T47D (cell line): ENCODE results near the gene FOXA3.
A peak's percentile ranks its signal among the peaks of the same experiment; 100 is the strongest.
"Not testable (repeated sequence)": the region's sequence is repeated elsewhere in the genome, so short reads cannot be mapped to it uniquely, and the experiment has no call there.

Experiments
- DNase-seq, 2 experiments: peaks; one replicate each; pipeline versions ENCODE4 v3.0.0 to v3.0.0-alpha.2; 2011 to 2012; ENCODE audit warnings: low read depth in 1 of 2, low spot score in 1 of 2
- JUND ChIP-seq: IDR thresholded peaks from 2 replicates; pipeline ENCODE4 v1.6.1; 2012; ENCODE audit warnings: low read depth
- in situ Hi-C: cut with HindIII; loops from 2 replicates; pipeline ENCODE4 v1.10.0; 2016; ENCODE audit warnings: low sequenced_read_pairs, low pct_unique_long_range_greater_than_20kb

FOXA3 gene

DNA sequence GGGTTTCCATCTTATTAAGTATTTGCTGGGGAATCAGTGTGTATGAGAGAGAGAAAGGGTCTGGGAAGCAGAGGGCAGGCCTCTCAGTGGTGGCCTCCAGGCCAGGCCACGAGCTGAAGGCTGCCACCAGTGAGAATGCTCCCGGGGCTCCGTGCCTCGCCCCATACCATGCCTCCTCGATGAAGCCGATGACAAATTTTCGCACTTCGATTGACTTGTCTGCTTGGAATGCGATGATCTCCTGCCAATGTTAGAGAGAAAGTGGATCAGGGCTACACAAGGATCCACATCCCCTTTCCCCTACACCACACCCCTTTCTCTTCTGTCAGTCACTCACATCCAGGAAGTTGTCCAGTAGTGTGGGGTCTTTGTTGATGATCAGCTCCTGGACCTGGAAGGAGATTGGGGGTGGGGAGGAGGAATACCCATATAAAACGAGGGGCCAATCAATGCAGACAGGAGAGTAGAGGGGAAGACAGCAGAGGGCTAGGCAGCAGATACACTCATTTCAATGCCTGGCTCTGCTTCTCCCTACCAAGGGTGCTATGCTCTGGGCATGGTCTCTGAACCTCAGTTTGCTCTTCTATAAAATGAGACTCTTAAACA, 11.9 kb upstream of the FOXA3 start:
- no peak for TF ChIP-seq JUND
- in situ Hi-C loops = no loop called here

DNA sequence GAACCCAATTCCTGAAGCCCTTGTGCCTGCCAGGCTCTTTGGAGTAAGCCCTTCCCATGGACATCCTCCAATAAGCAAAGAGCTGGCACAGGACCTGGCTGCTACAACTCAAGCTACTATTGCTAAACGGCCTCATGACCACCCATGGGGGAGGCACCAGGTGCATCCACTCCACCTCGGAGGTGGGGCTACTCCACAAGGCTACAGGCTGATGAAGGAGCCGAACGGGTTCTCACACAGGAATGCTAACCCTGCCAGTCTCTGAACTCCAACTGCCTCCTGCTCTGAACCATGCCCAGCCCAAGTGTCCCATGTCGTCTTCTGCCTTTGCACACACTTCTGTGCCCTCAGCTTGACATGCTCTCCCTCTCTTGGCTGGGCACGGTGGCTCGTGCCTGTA, 11.1 kb upstream of the FOXA3 start:
- no peak for TF ChIP-seq JUND
- in situ Hi-C loops = no loop called here
- peak in 1 of 2 experiments; percentile 78 for DNase-seq

More for the DNA sequence above, 11.9 kb upstream of the FOXA3 start:
- DNase-seq = no peak

DNA sequence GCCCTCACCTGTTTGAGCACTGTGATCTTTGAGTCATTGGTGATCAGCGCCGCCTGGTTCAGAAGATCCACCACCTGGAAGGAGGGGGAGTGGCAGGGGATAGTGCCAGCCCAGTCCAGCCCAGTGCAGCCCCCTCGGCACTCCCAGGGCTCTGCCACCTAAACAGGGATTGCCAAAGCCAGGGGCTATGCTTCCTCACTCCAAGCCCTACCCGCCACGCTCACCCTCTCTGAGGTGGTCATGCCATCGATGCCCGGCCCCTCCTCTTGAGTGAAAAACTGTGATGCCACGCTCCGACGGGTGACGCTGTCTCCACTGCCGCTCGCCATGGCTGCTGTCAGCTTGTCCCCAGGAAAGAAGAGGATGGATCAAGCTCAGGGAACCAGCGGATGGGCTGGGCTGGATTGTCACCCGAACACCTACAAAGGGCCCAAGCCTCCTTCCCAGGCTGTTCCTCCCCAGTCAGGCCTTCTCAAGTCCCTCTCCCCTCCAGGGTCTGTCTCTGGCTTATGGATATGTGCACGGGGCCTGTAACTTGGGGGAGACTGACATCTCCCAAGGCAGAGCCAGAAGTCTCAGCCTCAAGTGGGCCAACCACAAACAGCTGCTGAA, 9.9 kb upstream of the FOXA3 start:
- in situ Hi-C loops = no loop called here
- DNase-seq = no peak
- TF ChIP-seq JUND = no peak

DNA sequence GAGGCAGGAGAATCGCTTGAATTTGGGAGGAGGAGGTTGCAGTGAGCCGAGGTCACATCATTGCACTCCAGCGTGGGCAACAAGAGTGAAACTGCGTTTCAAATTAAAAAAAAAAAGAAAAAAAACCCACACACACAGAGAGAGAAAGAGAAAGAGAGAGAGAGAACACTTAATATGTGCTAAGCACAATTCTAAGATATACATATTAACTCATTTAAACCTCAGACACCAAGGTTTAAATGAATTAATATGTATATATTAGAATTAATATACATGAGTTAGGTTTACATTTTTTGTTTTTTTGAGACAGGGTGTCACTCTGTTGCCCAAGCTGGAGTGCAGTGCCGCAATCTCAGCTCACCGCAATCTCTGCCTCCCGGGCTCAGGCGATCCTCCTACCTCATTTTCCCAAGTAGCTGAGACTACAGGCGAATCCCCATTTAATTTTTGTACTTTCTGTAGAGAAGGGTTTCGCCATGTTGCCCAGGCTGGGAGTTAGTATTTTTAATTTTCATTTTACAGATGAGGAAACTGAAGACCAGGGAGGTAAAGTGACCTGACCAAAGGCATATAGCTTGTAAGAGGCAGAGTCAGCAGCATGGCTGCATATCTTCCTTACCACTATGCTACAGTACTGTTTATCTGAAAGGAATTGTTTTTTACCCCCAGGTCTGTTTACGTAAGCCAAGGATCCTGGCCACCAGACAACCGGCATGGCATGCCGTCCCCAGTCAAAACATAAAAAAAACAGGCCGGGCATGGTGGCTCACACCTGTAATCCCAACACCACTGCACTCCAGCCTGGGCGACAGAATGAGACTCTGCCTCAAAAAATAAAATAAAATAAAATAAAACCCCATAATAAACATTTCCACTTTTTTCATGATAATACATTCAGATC, 3.5 kb upstream of the FOXA3 start:
- TF ChIP-seq JUND = no peak
- DNase-seq = peak in 1 of 2 experiments; percentile 50
- in situ Hi-C loops = no loop called here

DNA sequence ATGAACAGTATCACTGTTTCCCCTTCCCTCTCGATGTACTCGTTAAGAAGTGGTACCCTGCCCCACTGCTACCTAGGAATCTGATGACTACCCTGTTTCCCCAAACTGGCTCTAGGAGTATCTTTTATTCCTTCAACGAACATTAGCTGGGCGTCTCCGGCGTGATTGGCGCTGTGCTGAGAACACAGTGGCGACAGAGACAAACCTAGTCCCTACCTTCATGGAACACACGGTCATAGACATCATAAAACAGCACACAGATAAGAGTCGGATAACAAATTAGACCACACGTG, 1.9 kb upstream of the FOXA3 start:
- in situ Hi-C loops = no loop called here
- TF ChIP-seq JUND = no peak
- no peak for DNase-seq

DNA sequence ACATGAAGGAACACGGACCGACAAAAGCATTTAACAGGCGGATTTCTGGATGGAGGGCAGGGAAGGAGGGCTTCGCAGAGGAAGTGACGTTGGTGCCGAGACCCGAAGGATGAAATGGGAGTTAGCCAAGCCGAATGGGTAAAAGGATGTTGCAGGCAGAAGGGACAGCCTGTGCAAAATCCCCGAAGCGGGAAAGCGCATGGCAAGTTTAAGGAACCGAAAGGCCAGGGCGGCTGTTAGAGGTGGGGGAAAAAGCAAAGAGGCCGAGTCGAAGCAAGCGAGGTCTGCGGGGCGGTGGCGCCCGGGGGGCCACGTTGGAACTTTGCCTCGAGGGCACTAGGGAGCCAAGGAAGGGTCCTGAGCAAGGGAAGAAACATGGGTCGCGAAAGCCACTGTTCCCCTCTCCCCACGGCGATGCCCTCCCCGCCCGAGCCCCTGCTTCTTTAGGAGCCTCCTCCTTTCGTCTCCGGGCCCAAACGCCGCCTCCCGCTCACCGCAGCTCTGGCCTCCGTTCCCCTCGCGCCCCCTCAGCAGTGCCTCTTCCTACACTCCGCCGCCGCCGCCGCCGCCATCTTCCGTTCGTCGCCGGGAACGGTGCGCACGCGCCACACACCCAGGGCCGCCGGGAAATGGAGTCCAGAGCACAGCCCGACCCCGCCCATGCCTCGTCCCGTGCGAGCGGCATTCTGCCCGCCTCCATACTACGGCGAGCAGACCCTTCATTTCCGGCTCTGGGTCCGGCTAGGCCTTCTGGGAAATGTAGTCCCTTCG, 1.4 kb upstream of the FOXA3 start, which contains the start of gene SYMPK:
SYMPK (minus strand) TSS at position 584 of the 771 bp plus-strand sequence. CDS start 8,652 bp downstream, outside the sequence.
- in situ Hi-C loops = no loop called here
- DNase-seq = peak; percentile 97 to 98
- TF ChIP-seq JUND = no peak

DNA sequence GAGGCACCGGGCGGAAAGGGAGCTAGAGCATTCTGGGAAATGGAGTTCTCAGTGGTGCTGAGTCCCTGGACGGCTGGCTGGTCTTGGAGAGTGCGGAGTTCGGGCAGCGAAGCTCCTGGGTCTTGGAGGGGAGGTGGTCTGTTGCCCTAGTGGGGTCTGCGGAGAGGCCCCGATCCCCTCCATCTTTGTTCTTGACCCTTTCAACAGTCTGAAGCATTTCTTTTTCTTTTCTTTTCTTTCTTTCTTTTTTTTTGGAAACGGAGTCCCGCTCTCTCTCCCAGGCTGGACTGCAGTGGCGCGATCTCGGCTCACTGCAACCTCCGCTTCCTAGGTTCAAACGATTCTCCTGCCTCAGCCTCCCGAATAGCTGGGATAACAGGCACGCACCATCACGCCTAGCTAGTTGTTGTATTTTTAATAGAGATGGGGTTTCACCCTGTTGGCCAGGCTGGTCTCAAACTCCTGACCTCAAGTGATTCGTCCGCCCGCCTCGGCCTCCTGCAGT, 739 bp upstream of the FOXA3 start:
- no peak for DNase-seq
- no peak for TF ChIP-seq JUND
- in situ Hi-C loops = no loop called here

DNA sequence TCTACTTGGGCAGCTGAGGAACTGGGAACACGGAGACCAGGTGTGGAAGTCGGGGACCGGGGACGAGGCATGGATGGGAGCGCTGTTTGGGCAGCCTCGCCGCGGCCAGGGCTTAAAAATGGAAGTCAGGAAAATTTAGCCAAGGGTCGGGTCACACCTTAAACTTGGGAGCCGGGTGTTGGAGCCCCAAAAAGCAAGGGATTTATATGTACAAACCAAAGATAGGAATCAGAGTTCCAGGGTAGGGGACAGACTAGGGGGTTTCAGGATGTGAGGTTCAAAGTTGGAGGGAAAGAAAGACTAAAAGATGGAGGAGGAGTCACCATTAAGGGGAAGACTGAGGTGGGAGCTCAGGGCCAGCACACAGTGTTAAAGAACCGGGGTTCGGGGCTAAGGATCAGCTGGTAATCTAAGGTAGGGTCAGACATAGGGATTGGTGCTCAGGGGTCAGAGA, 530 bp downstream of the FOXA3 start:
- TF ChIP-seq JUND = no peak
- no peak for DNase-seq
- in situ Hi-C loops = no loop called here

DNA sequence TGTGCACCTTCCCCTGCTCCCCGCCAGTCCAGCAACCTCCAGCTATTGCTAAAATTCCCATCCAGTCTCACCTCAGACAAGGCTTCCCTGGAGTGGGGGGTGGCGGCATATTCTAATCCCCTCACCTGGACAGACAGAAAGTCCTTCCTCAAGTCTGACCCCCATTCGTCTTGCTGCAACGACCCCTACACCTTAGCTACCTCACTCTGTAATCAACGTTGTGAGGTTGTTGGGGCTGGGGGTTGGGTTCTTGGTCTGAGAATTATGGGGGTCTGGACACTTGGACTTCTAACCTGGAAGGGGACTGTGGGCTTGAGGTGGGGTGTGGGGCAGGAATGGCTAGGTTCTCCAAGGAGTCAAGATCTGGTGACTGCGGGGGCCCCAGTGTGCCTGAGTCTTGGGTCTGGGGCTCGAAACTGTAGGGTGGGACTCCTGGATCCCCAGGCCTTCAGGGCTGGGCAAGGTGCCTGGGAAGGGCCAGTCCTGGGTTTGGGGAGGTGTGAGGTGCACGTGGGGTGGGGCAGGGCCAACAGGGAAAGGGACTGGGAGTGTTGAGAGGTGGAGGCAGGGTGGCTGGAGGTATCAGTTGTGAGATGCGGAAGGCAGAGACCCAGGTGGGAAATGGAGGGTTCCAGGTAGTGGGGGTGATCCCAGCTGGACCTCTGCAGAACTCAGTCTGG, 1.3 kb downstream of the FOXA3 start:
- DNase-seq = no peak
- in situ Hi-C loops = no loop called here
- no peak for TF ChIP-seq JUND

DNA sequence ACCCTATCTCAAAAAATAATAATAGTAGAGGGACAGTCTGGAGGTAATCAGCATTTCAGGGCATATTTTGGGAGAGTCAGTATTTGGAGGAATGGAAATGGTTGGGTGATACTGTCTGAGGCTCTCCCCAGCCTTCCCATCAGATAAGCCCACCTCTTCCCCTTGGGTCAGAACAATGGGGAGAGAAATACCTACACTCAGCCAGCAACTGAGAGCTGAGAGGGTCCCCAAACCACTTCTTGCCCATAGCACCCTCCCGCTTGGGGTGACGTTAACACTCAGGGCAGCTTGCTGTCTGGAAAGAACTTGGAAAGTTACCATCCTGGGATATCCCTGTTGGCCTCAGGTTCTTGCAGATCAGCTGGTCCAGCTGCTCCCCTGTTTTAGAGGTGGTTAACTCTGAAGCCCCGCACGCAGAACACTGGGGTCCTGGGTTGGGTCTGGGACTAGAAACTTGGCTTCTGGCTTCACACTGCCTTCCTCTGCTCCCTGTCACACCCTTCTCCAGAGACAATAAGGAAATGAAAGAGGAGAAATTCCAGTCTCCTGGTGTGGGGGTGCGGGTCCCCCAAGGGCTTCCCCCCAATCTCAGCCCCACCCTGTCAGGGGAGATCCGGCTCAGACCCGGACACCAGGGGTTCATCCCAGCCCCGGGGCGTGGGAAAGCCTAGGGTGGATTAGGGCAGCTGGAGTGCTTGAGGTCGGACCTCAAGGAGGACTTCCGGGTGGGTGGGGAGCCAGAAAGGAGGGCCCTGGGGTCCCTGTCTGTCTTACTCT, 2.5 kb downstream of the FOXA3 start:
- DNase-seq = no peak
- in situ Hi-C loops = no loop called here
- TF ChIP-seq JUND = no peak

DNA sequence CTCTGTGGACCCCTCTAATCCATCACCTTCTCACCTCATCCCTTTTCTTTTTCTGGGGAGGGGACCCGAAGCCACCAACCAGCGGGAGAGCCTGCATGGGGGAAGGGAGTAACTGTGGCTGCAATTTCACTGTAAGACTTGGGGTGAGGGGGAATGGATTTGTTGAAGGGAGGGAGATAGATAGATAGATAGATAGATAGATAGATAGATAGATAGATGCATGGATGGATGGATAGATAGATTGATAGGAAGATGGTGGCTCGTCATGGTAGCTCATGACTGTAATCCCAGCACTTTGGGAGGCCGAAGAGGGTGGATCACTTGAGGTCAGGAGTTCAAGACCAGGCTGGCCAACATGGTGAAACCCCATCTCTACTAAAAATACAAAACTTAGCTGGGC, 3.1 kb downstream of the FOXA3 start:
- DNase-seq, in situ Hi-C loops: not testable (repeated sequence)

DNA sequence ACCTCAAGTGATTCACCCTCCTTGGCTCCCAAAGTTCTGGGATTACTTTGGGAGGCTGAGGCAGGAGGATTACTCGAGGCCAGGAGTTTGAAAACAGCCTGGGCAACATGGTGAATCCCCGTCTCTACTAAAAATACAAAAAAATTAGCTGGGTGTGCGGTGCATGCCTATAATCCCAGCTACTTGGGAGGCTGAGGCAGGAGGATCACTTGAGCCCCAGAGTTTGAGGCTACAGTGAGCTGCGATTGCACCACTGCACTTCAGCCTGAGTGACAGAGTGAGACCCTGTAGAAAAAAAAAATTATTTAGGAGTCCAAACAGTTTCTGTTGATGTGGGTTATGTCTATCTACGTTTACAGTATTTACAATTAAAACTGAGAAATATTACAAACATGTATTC, 6.7 kb downstream of the FOXA3 start:
- in situ Hi-C loops = no loop called here
- DNase-seq = no peak
- TF ChIP-seq JUND = no peak
